Fibroblast of mammary gland (primary cell): ENCODE data around the gene TAS2R60.
"Not testable (repeated sequence)": the region's sequence is repeated elsewhere in the genome, so short reads cannot be mapped to it uniquely, and the experiment has no call there.

Experiments
- DNase-seq: peaks from one replicate; pipeline ENCODE4 v3.0.0-alpha.2; 2010; ENCODE audit warnings: low read depth
- H3K4me3 ChIP-seq: 2 replicates; pipeline ENCODE4 v1.5.1; 2011; ENCODE audit warnings: low read depth, mild to moderate bottlenecking, low read length, moderate library complexity; ENCODE audit not compliant: control insufficient read depth
- CTCF ChIP-seq: conservative IDR thresholded peaks from 2 replicates; pipeline ENCODE4 v1.5.1; 2011; ENCODE audit warnings: low read depth, low read length, inconsistent platforms; ENCODE audit not compliant: control insufficient read depth, insufficient read depth

TAS2R60 gene

GRCh38 chr7:143479055-143479766 lies 36.0 kb downstream of the TAS2R60 start:
- no peak overlapping the region for H3K4me3 ChIP-seq
- TF ChIP-seq CTCF, result no peak
- DNase-seq, result peak; percentile 63

GRCh38 chr7:143480501-143480900 lies 37.2 kb downstream of the TAS2R60 start:
- no peak overlapping the region for H3K4me3 ChIP-seq
- no peak for TF ChIP-seq CTCF
- DNase-seq, result peak; percentile 15

GRCh38 chr7:143484119-143484518 lies 40.9 kb downstream of the TAS2R60 start:
- TF ChIP-seq CTCF, result no peak
- peak; percentile 14 for DNase-seq
- no peak overlapping the region for H3K4me3 ChIP-seq

GRCh38 chr7:143485094-143485493 lies 41.8 kb downstream of the TAS2R60 start:
- H3K4me3 ChIP-seq, result no peak overlapping the region
- no peak for DNase-seq
- no peak for TF ChIP-seq CTCF

GRCh38 chr7:143485500-143485899 lies 42.2 kb downstream of the TAS2R60 start:
- H3K4me3 ChIP-seq, result no peak overlapping the region

GRCh38 chr7:143486266-143486665 lies 43.0 kb downstream of the TAS2R60 start:
- DNase-seq, result not testable (repeated sequence)

More at GRCh38 chr7:143485500-143485899, 42.2 kb downstream of the TAS2R60 start:
- no peak for TF ChIP-seq CTCF
- DNase-seq, result peak; percentile 64

GRCh38 chr7:143487061-143487460 lies 43.8 kb downstream of the TAS2R60 start:
- no peak for TF ChIP-seq CTCF
- H3K4me3 ChIP-seq, result no peak overlapping the region
- no peak for DNase-seq

More at GRCh38 chr7:143486266-143486665, 43.0 kb downstream of the TAS2R60 start:
- H3K4me3 ChIP-seq, result not testable (repeated sequence)
